CD4-positive, alpha-beta T cell treated with Interleukin-4 for 1 hour (primary cell): ENCODE data around the gene CACTIN.
A peak's percentile ranks its signal among the peaks of the same experiment; 100 is the strongest.
"Not testable (repeated sequence)": the region's sequence is repeated elsewhere in the genome, so short reads cannot be mapped to it uniquely, and the experiment has no call there.

Experiments used
- DNase-seq, 2 donors: peaks; one replicate each; pipeline ENCODE4 v3.0.0-alpha.2; 2020 to 2022

The CACTIN gene

DNA sequence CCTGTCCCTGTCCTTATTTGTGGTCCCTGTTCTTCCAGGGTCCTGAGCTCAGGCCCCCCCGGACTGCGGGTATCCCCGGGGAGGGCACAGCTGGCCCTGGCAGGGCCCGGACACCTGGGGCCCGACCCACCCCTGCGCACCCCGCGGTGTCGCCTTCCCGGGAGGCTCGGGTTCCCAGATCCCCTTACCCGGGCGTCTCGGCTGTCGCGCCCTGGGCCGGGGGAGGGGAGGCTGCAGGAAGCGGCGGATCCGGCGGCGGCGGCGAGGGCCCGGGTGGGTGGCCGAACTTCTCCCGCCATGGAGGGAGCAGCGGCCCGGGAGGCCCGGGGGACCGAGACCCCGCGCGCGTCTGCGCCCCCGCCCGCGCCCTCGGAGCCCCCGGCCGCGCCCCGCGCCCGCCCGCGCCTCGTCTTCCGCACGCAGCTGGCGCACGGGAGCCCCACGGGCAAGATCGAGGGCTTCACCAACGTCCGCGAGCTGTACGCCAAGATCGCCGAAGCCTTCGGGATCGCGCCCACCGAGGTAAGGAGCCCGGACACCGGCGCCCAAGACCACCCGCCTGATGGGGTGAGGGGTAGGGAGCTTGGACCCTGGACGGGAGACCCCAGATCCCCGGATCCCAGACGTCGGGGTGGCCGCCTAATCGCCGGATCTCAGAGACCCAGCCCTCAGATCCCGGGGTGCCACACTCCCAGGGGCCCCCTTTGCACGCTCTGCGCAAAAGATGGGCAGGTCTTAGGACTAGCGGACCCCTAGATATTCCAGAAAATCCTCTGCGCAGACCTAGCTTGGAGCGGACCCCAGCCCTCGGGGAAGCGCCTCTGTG, 41.1 kb downstream of the CACTIN start, which contains the start of gene GIPC3:
Gene GIPC3 (plus strand): TSS at position 178 of the 826 bp plus-strand sequence. CDS start 120 bp downstream, at position 298.
- DNase-seq: no peak

DNA sequence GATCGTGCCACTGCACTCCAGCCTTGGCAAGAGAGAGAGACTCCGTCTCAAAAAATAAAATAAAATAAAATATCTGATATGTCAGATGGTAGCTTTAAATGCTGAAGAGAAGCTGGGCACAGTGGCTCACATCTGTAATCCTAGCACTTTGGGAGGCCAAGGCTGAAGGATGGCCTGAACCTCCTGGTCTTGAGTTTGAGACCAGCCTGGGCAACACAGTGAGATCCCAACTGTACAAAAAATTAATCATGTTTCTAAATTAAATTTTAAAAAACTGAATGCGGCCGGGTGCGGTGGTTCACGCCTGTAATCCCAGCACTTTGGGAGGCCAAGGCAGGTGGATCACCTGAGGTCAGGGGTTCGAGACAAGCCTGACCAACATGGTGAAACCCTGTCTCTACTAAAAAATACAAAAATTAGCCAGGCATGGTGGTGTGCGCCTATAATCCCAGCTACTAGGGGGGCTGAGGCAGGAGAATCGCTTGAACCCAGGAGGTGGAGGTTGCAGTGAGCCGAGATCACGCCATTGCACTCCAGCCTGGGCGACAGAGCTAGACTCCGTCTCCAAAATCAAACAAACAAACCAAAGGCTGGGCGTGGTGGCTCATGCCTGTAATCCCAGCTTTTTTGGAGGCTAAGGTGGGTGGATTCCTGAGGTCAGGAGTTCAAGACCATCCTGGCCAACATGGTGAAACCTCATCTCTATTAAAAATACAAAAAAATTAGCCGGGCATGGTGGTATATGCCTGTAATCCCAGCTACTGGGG, 42.4 kb downstream of the CACTIN start:
- not testable (repeated sequence) for DNase-seq

DNA sequence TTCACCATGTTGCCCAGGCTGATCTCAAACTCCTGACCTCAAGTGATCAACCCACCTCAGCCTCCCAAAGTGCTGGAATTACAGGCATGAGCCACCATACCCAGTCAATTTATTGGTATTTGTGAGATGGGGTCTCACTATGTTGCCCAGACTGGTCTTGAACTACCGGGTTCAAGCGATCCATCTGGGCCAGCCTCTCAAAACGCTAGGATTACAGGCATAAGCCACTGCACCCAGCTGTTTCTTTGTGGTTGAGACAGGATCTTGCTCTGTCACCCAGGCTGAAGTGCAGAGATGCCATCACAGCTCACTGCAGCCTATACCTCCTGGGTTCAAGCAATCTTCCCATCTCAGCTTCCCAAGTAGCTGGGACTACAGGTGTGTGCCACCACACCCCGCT, 44.8 kb downstream of the CACTIN start:
- DNase-seq: not testable (repeated sequence)

DNA sequence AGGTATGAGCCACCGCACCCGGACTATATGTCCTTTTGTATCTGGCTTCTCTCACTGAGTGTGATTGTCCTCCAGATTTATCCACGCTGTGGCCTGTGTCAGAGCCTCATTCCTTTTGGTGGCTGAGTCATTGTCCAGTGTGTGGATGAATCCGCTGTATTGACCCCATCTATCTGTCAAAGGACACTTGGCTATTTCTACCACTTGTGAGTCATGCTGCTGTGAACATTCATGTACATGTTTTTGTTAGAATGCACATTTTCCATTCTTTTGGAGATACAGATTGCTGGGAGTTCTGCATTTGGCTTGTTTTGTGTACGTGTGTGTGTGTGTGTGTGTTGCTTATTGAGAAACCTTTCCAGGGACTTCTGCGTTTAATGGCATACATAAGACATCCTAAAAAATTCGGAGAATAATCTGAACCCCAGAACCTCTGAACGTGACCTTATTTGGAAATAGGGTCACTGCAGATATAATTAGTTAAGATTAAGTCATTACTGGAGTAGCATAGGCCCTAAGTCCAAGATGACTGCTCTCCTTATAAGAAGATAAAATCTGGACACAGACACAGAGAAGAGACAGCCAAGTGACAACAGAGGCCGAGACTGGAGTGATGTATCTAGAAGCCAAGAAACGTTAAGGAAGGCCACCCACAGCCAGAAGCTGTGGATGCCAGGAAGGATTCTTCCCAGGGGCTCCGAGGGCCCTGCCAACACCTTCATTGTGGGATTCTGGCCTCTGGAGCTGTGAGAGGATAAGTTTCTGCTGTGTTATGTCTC, 46.2 kb downstream of the CACTIN start:
- no peak for DNase-seq

DNA sequence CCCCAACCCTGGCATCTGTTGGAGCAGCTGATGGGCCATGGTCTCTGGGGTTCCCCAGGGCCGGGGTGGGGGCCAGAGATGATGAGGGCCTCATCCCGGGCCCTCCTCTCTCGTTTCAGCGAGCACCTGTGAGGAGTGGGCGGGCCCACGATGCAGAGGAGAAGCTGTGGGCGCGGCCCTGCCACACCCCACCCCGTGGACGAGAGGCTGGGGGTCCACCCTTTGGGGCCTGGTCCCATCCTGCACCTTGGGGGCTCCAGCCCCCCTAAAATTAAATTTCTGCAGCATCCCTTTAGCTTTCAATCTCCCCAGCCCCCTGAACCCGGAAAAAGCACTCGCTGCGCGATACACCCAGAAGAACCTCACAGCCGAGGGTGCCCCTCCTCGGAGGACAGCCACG, 48.2 kb downstream of the CACTIN start:
- DNase-seq: no peak

DNA sequence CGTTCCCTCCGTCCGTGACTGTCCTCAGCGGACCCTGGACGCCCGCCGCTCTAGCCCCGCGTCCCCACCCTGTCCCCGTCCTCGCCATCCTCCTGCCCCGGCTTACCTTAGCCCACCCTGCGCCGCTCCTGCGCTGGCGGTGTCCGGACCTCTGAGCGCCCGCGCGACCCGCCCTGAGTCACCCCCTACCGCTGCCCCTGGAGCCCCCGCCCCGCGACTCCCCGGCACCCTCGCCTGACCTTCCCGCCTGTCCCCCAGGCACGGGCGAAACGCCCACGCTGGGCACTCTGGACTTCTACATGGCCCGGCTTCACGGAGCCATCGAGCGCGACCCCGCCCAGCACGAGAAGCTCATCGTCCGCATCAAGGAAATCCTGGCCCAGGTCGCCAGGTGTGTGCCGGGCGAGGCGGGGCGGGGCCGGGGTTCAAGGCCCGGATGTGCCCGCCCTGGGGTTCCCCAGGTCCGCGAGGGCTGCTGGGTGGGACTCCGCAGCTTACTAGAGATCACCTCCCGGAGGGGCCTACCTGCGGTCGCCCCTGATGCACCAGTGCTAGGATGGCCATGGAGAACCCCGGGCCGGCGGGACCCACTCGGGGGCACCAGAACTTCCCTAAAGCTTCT, 48.8 kb downstream of the CACTIN start:
- DNase-seq: no peak

DNA sequence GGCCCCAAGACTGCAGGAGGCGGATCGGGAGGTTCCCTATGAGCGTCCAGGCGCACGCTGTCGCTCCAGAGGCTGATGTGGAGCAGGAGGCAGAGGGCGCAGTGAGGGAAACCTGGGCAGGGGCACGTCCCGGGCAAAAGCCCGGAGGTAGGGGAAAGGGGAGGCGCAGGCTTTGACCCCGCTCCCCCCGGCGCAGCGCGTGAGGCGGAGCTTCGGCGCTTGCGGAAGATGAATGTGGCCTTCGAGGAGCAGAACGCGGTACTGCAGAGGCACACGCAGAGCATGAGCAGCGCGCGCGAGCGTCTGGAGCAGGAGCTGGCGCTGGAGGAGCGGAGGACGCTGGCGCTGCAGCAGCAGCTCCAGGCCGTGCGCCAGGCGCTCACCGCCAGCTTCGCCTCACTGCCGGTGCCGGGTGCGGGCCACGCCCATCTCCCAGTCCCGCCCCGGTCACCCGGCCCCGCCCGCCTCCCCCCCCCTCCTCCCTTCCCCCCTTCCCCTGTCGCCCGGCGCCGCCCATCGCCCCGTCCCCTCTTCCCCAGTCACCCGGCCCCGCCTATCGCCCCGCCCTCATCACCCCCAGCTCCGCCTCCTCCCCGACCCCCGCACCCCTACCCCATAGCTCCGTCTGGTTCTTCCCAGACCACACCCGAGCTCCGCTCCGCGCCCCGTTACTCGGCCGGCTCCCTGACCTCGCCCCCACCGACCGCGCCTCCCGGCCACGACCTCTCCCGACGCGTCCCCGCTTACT, 49.7 kb downstream of the CACTIN start:
- DNase-seq: no peak

DNA sequence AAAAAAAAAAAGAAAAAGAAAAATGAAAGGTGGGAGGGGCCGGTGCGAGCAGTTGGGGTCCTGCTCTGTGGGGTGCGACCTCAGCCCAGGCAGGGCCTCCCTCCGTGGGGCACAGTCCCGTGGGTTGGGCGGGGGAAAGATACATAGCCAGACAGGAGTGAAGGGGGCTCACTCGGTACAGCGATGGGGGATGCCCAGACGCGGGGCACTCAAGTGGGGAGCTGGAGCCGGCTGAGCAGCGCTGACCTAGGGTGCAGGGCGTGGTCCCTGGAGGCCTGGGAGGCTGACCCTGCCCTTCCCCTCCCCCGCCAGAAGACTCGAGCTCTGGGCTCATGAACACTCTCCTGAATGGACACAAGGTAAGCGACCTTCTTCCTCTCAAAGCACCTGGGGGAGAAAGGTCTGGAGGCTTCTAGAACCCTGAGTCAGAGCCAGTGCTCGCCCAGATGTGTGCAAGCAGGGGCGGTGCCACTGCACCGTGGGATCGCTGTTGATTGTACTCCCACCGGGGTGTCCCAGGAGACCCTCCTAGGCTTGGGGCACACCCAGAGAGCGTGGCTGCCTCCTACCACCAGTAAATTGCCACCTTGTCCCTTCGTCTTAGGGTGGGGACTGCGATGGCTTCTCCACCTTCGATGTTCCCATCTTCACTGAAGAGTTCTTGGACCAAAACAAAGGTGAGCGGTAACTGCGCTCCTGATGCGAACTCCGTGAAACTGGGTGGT, 50.5 kb downstream of the CACTIN start:
- DNase-seq: no peak

DNA sequence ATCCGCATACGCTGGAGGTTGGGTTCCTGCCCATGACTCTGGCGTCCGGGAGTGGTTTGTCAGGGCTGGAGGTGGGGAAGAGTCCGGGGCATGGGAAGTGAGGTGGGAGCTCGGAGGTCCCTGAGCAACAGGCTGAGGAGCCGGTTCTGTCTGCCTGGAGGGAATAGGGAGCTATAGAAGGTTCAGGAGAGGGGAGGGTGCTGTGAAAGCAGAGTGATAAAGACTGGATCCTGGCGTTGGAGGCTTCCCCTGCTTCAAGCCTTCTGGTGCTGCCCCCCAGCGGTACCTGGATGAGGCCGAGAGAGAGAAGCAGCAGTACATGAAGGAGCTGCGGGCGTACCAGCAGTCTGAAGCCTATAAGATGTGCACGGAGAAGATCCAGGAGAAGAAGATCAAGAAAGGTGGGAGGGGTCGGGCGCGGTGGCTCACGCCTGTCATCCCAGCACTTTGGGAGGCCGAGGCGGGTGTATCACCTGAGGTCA, 51.3 kb downstream of the CACTIN start:
- DNase-seq: peak; percentile 33 to 36

DNA sequence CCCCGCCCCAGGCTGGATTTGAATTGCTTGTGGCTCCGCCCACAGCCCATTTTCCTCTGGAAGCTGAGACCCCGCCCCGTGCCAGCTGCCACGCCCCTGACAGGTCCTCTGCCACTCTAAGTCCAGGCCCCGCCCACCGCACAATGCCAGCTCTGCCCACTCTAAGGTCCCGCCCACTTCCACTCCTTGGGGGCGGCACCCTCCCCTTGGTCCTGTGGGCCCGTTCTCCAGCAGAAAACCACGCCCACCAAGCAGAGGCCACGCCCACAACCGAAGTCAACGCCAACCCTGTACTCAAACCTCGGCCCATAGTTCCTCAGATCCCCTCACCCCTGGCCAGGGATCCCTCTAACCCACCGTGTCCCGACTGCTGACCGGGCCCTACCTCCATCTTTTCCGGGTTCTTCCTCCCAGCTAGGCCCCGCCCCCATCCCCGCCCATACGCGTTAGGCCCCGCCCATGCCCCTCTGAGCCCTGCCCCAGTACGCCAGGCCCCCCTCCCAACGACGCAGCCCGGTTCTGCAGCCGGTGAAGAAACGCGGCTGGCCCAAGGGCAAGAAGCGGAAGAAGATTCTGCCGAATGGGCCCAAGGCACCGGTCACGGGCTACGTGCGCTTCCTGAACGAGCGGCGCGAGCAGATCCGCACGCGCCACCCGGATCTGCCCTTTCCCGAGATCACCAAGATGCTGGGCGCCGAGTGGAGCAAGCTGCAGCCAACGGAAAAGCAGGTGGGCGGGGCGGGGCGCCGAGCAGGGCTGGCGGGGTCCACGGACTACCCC, 52.5 kb downstream of the CACTIN start:
- DNase-seq: peak; percentile 88 to 93

DNA sequence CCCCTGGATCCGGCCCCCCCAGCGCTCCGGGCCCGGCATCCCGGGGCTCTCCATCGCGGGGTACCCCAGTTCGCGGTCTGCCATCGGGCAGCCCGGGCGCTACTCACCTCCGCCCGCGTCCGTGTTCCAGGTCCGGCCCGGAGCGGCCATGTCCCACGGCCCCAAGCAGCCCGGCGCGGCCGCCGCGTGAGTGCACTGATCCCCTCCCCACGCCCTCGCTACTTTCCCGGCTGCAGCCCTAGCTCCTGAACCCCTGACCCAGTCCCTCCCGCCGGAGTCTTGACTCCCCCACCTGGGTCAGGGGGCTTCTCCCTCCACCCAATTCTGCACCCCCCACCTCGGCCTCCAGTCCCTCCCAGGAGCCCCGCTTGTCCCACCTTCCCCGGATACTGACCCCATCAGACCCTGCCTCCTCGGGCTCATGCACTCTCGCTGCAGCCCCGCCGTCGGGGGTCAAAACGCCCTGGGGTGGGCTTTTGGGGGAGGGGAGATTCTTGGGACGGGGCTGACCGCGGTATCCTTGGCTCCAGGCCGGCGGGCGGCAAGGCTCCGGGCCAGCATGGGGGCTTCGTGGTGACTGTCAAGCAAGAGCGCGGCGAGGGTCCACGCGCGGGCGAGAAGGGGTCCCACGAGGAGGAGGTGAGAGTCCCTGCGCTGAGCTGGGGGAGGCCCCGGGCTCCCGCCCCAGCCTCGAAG, 53.3 kb downstream of the CACTIN start:
- DNase-seq: no peak

DNA sequence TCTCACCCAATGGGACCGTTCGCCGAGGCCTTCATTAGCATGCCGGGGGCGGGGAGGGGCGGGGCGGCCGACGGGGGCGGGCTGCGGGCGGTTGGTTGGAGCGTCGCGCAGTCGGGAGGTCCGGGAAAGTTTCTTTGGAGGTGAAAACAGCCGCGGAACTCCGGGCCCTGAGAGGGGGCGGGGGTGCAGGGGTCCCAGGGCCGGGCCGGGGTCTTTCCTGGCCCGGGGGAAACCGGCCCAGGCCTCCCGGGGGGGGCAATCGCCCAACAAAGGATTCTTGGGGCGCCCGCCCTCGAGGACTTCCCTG, 53.8 kb downstream of the CACTIN start, which contains the start of gene HMG20B:
Gene HMG20B (plus strand): TSS at position 90 of the 307 bp plus-strand sequence. CDS start 366 bp downstream, outside the sequence.
- DNase-seq: no peak

DNA sequence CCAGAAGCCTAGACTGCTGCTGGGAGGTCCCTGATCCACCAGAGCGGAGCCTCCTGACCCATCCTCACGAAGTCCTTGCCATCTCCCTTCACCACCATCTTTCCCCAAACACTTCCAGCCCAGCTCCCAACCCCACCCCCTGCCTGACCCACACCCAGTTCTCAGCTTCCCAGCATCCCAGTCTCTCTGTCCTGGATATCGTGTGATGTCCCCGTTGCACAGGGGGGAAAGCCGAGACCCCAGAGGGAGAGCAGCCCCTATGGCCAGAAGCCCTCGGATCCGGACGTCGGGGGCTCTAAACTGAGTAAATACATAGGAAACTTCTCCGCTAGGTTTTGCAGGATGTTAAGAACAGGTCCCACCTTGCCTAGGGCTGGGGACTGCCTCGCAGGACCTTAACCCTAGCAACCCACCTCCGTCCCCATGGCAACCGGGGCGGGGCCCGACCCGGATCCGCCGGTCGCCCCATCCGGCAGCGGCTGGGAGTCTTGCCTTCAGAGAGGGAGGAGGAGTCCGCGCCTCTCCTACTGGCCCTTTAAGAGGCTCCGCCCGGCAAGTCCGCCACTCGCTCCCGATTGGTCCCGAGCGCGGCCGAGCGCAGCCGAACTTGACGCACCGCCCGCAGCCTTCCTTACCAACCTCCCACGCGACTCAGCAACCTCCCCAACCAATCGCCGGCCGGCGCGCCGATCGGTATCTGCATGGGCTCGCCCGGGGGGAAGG, 54.3 kb downstream of the CACTIN start:
- peak; percentile 99 to 100 for DNase-seq

DNA sequence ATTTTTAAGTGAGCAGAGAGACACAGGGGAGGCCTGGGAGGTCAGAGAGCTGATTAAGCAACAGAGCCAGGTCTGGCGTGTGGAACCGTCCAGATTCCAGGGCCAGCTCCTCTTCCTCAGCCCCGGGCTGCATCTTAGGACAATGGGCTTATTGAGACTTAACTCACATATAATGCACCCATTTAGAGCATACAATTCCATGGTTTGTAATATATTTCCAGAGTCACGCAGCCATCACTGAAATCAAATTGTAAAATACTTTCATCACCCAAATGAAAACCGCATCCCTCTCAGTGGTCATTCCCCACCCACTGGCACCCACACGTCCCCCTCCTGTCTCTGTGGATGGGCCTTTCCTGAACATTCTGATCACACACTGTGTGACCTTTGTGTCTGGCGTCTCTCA, 56.0 kb downstream of the CACTIN start:
- DNase-seq: no peak

DNA sequence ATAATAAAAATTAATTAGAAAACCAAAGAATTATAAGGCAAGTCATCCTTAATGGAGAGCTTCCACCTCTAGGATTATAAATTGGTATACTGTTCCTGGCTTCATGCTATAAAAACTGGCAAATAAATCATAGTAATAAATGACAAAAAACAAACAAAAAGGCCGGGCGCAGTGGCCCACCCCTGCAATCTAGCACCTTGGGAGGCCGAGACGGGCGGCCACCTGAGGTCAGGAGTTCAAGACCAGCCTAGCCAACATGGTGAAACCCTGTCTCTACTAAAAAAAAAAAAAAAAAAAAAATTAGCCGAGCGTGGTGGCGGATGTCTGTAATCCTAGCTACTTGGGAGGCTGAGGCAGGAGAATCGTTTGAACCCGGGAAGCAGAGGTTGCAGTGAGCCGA, 56.5 kb downstream of the CACTIN start:
- not testable (repeated sequence) for DNase-seq

DNA sequence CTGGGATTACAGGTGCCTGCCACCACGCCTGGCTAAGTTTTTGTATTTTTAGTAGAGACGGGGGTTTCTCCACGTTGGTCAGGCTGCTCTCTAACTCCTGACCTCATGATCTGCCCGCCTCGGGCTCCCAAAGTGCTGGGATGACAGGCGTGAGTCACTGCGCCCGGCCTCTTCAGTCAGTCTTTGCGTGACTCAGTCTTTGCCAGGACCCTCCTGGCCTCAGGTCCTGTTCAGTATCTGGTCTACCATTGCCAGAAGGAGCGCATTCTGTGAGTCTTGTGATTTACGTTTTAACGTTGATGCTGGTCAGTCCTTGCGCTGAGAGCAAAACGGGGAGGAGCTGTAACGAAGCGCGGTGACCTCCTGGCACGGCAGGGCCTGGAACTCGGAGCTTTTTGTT, 61.5 kb downstream of the CACTIN start:
- DNase-seq: no peak

DNA sequence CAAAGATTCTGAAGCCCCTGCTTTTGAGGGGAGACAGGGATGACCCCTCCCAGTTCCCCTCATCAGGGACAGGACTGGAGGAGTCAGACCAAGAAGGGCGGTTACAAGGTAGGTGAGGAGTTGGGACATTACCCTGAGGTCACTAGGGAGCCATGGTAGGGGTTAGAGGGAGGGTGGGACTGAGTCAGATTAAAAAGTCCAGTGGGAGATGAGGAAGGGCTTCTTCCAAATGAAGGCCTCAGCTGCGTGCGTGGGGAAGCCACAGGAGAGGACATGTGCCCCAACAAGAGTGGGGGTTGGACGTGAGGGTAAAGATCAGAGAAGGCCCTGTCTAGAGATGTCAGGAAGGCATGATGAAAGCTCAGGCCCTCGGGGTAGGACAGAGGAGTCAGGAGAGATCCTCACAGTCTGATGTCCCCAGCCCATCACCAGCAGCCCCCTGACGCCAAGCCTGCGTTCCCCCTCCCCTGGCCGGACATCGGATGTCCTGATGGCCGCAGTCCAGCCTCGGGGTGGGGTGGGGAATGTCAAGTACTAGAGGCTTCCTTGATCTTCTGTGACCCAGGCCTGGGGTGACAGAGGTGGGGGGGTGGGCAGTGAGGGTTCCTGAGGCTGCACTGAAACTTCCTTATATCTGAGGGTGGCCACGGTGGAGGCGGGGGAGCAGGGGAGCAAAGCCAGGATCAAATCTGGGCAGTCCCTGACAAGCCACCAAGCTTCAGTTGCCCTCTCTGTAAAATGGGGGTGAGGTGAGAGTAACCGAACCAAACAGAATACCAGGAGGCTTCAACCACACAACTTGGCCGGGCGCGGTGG, 62.7 kb downstream of the CACTIN start:
- DNase-seq: no peak
